SK-N-SH (cell line): Measurements from ENCODE around the gene TBX2. TPM values are rescaled to one million over a fixed set of nuclear protein-coding genes. Genes with fewer than 3 reads are reported as not detected.

ENCODE experiments used
- CTCF ChIA-PET: fragments of 300-600, 350-600 bp; formaldehyde crosslinking; extraction: SDS; loops from one replicate; lab custom pipeline; 2021; lab: Yijun Ruan, JAX
- POLR2A ChIA-PET: fragments of 350-600 bp; sonication (Branson Sonifier 250); formaldehyde crosslinking; extraction: SDS; loops from one replicate; lab custom pipeline; 2020; ENCODE audit warnings: antibody characterized with exemption, inconsistent platforms; lab: Yijun Ruan, JAX
- DNase-seq: peaks from one replicate; pipeline ENCODE4 v3.0.0; 2012
- H2AFZ ChIP-seq: fragments of 200-600 bp; sonication (generic); 2 replicates; pipeline ENCODE4 v1.8.1; 2016; ENCODE audit warnings: antibody characterized with exemption, mild to moderate bottlenecking, low read depth
- H3F3A ChIP-seq: fragments of 200-600 bp; sonication (generic); replicated peaks from 2 replicates; pipeline ENCODE3; 2016; ENCODE audit warnings: antibody characterized with exemption, mild to moderate bottlenecking; ENCODE audit not compliant: insufficient read depth
- H3K27ac ChIP-seq, 2 experiments: fragments of 200-500 bp in 1 of 2; fragments of 200-600 bp in 1 of 2; sonication (Bioruptor generic) in 1 of 2; sonication (generic), shearing (Covaris generic) in 1 of 2; 2 replicates each; pipeline versions ENCODE4 v1.5.1 to v1.6.1; 2014 to 2016; ENCODE audit warnings: low read depth in 2 of 2, inconsistent platforms in 1 of 2, low read length in 1 of 2, mild to moderate bottlenecking in 1 of 2, mixed read lengths in 1 of 2
- H3K27me3 ChIP-seq: fragments of 200-600 bp; sonication (generic), shearing (Covaris generic); 2 replicates; pipeline ENCODE4 v1.6.1; 2016; ENCODE audit warnings: mixed run types; ENCODE audit not compliant: insufficient read depth
- H3K36me3 ChIP-seq, 2 experiments: fragments of 200-500 bp in 1 of 2; fragments of 200-600 bp in 1 of 2; sonication (Bioruptor generic) in 1 of 2; sonication (generic) in 1 of 2; replicated peaks in 1 of 2; 2 replicates each; pipeline versions ENCODE3 to v1.5.1; 2014 to 2016; ENCODE audit warnings: low read length in 1 of 2, mild to moderate bottlenecking in 1 of 2; ENCODE audit not compliant: insufficient read depth in 2 of 2, control insufficient read depth in 1 of 2
- H3K4me1 ChIP-seq, 2 experiments: fragments of 200-500 bp in 1 of 2; fragments of 200-600 bp in 1 of 2; sonication (Bioruptor generic) in 1 of 2; sonication (generic), shearing (Covaris generic) in 1 of 2; 2 replicates each; pipeline versions ENCODE4 v1.5.1 to v1.6.1; 2014 to 2016; ENCODE audit warnings: low read depth in 1 of 2, low read length in 1 of 2, mixed run types in 1 of 2; ENCODE audit not compliant: insufficient read depth in 2 of 2, control insufficient read depth in 1 of 2
- H3K4me2 ChIP-seq: fragments of 200-600 bp; sonication (generic), shearing (Covaris generic); 2 replicates; pipeline ENCODE4 v1.6.1; 2017; ENCODE audit warnings: mixed run types
- H3K4me3 ChIP-seq, 2 experiments: fragments of 200-500 bp in 1 of 2; fragments of 200-600 bp in 1 of 2; sonication (Bioruptor generic) in 1 of 2; sonication (generic), shearing (Covaris generic) in 1 of 2; 2 replicates each; pipeline versions ENCODE4 v1.5.1 to v1.8.1; 2014 to 2016; ENCODE audit warnings: low read depth in 2 of 2, inconsistent platforms in 1 of 2, low read length in 1 of 2, mild to moderate bottlenecking in 1 of 2, mixed read lengths in 1 of 2, moderate library complexity in 1 of 2
- H3K79me2 ChIP-seq: fragments of 200-600 bp; sonication (generic); 2 replicates; pipeline ENCODE4 v1.8.1; 2017; ENCODE audit warnings: mild to moderate bottlenecking; ENCODE audit not compliant: insufficient read depth
- H3K9ac ChIP-seq: fragments of 200-600 bp; sonication (generic); 2 replicates; pipeline ENCODE4 v1.6.1; 2017; ENCODE audit warnings: mixed run types
- H3K9me2 ChIP-seq: fragments of 200-600 bp; sonication (generic); 2 replicates; pipeline ENCODE4 v1.6.1; 2017; ENCODE audit warnings: mixed run types
- H3K9me3 ChIP-seq: fragments of 200-600 bp; sonication (generic); 2 replicates; pipeline ENCODE4 v1.6.1; 2017; ENCODE audit warnings: mixed run types, mild to moderate bottlenecking, moderate library complexity
- H4K20me1 ChIP-seq: fragments of 200-600 bp; sonication (generic); 2 replicates; pipeline ENCODE4 v1.6.1; 2017; ENCODE audit warnings: mild to moderate bottlenecking, mixed run types; ENCODE audit not compliant: insufficient read depth
- ELF1 ChIP-seq: IDR thresholded peaks from 2 replicates; pipeline ENCODE4 v1.4.0; 2012
- EP300 ChIP-seq, 2 experiments: IDR thresholded peaks; 2 replicates each; pipeline versions ENCODE4 v1.4.0 to v1.6.1; 2012; ENCODE audit warnings: borderline replicate concordance in 1 of 2, low read depth in 1 of 2, low read length in 1 of 2
- FOXJ3 ChIP-seq: sonication (generic); formaldehyde crosslinking; IDR thresholded peaks from 2 replicates; pipeline ENCODE4 v1.5.1; 2020; ENCODE audit warnings: mild to moderate bottlenecking, missing genetic modification reagents
- MEF2A ChIP-seq: IDR thresholded peaks from 2 replicates; pipeline ENCODE4 v1.4.0; 2012; ENCODE audit warnings: low read depth, borderline replicate concordance
- NFIC ChIP-seq: IDR thresholded peaks from 2 replicates; pipeline ENCODE4 v1.4.0; 2012; ENCODE audit warnings: borderline replicate concordance
- POLR2AphosphoS5 ChIP-seq: IDR thresholded peaks from 2 replicates; pipeline ENCODE4 v1.6.1; 2012; ENCODE audit warnings: low read depth, low read length
- RCOR1 ChIP-seq: fragments of 150-350 bp; IDR thresholded peaks from 2 replicates; pipeline ENCODE4 v1.6.1; 2017; ENCODE audit warnings: antibody characterized with exemption, low read length
- REST ChIP-seq: IDR thresholded peaks from 2 replicates; pipeline ENCODE4 v1.6.1; 2012; ENCODE audit warnings: mild to moderate bottlenecking, low read depth, low read length, moderate library complexity
- RXRA ChIP-seq: IDR thresholded peaks from 2 replicates; pipeline ENCODE4 v1.4.0; 2012; ENCODE audit warnings: low read depth, mild to moderate bottlenecking, borderline replicate concordance
- SIN3A ChIP-seq: IDR thresholded peaks from 2 replicates; pipeline ENCODE4 v1.6.1; 2012; ENCODE audit warnings: low read depth, mild to moderate bottlenecking, low read length, moderate library complexity, borderline replicate concordance
- SMC3 ChIP-seq: IDR thresholded peaks from 2 replicates; pipeline ENCODE4 v1.6.1; 2012; ENCODE audit warnings: low read depth, low read length, improper control_type of control experiment
- TCF12 ChIP-seq: IDR thresholded peaks from 2 replicates; pipeline ENCODE4 v1.4.0; 2012
- WGBS: methylation state at CpG from one replicate; pipeline ENCODE4 v1.1.6; 2017; ENCODE audit warnings: low lambda C conversion rate; 5-methylcytosine and 5-hydroxymethylcytosine counted together
- polyA plus RNA-seq, 3 experiments: library from polyadenylated mRNA; depleted of rRNA; stranded (reverse); fragments of >200 nt; gene quantifications; 2 replicates each; pipeline ENCODE4 v1.2.3, GENCODE V29; 2012
- TF ChIP-seq, protein P1 (sequence below): IDR thresholded peaks from 2 replicates; pipeline ENCODE4 v1.4.0; 2012; ENCODE audit warnings: low read depth, borderline replicate concordance
- TF ChIP-seq, protein P2 (sequence below): IDR thresholded peaks from 2 replicates; pipeline ENCODE4; 2012

TBX2 gene
- polyA plus RNA-seq, 1 of the 3 experiments (the other 2 are of a cell fraction), result 57.8 TPM

GRCh38 chr17:61400066-61400716, 548 bp downstream of the TBX2 start:
- Histone ChIP-seq H3K9ac (peak overlapping the region; percentile 97), H3F3A (peaks cover 14% of the 10 kb centered on the region), H4K20me1 (peaks cover 39% of the 10 kb centered on the region), H3K4me1 (peaks cover 15 to 49% of the 10 kb centered on the region in 2 experiments; a peak in 3 of 4 replicates), H3K27ac (peak overlapping the region; percentile 75 to 90; a peak in 3 of 4 replicates), H3K27me3 (no peaks in the 10 kb centered on the region), H3K4me2 (peak overlapping the region; percentile 95), H3K79me2 (peaks cover 96% of the 10 kb centered on the region), H3K9me3 (no peaks in the 10 kb centered on the region), H3K4me3 (peak overlapping the region; percentile 96 to 100), H3K36me3 (peaks cover 25 to 36% of the 10 kb centered on the region in 2 experiments), H2AFZ (no peak overlapping the region), H3K9me2 (no peaks in the 10 kb centered on the region)
- CTCF ChIA-PET, result interaction anchor here (0.6 to 11.4 kb wide), 23 partner anchors 9 to 679 kb away, joined by 3 to 133 read pairs (median 5); no protein-coding TSS in a partner anchor
- peak; percentile 85 for DNase-seq
- POLR2A ChIA-PET, result interaction anchor here (0.9 to 7.4 kb wide), 8 partner anchors 12 to 255 kb away, joined by 3 to 105 read pairs (median 10); no protein-coding TSS in a partner anchor
- WGBS, result under 1% methylated on average over 31 of the region's 90 CpGs
- TF ChIP-seq RXRA (no peak), EP300 (IDR thresholded peaks at IDR 0.05; ENCODE audit: borderline replicate concordance in 1 of 2, low read depth in 1 of 2, low read length in 1 of 2) (0 out of 4 replicates have a peak, but pooled peaks of 1 of the 2 experiments have one; percentile 11), POLR2AphosphoS5 (0 out of 2 replicates have a peak, but pooled peaks have one; percentile 0), SIN3A (no peak), MEF2A (peak; percentile 2; the same call in 1 of the 2 replicates), ELF1 (no peak)

DNA sequence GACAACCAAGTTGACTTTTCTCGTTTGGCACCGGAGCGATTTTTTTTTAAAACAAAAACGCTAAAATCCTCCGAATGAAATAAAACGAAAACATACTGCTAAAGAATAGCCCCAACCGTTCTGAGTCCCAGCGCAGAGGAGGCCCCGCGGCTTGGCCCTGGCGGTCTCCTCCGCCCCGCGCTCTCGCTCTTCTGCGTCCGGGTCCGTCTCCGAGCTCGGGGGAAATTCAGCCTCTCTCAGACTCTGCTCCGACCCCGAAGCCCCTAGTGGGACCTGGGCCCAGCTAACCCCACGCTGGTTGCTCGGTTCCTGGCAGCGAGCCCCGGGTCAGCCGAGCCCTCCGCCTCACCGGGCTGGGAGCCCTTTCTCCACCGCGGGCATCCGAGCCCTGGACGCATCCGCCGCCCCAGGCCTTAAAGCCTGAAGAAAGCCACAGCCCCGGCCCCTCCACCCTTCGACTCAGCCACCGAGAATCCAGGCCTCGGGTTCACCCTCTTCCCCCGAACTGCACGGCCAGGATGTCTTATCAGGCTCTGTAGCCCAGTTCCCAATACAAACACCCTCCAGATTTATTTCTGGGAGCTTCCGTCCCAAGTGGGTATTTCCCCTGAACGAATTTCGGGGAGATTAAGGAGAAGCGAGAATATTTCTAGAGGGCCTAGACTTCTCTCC, 1.2 kb downstream of the TBX2 start:
- peaks cover 32 to 42% of the 10 kb centered on the region in 2 experiments for H3K36me3 ChIP-seq
- peaks cover 15 to 47% of the 10 kb centered on the region in 2 experiments; a peak in 3 of 4 replicates for H3K4me1 ChIP-seq
- DNase-seq, result peak; percentile 77
- H3K4me2 ChIP-seq, result peak overlapping the region; percentile 95
- TF ChIP-seq, protein P1, sequence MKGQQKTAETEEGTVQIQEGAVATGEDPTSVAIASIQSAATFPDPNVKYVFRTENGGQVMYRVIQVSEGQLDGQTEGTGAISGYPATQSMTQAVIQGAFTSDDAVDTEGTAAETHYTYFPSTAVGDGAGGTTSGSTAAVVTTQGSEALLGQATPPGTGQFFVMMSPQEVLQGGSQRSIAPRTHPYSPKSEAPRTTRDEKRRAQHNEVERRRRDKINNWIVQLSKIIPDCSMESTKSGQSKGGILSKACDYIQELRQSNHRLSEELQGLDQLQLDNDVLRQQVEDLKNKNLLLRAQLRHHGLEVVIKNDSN, result no peak
- TF ChIP-seq POLR2AphosphoS5 (no peak; the same call in 1 of the 2 replicates), SMC3 (no peak), EP300 (IDR thresholded peaks at IDR 0.05; ENCODE audit: borderline replicate concordance in 1 of 2, low read depth in 1 of 2, low read length in 1 of 2) (no peak), REST (no peak), RCOR1 (no peak), FOXJ3 (no peak), NFIC (no peak), TCF12 (no peak), SIN3A (no peak)
- TF ChIP-seq, protein P2, sequence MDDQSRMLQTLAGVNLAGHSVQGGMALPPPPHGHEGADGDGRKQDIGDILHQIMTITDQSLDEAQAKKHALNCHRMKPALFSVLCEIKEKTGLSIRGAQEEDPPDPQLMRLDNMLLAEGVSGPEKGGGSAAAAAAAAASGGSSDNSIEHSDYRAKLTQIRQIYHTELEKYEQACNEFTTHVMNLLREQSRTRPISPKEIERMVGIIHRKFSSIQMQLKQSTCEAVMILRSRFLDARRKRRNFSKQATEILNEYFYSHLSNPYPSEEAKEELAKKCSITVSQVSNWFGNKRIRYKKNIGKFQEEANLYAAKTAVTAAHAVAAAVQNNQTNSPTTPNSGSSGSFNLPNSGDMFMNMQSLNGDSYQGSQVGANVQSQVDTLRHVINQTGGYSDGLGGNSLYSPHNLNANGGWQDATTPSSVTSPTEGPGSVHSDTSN, result no peak
- no peaks in the 10 kb centered on the region for H3K27me3 ChIP-seq
- peak overlapping the region; percentile 96 to 100 for H3K4me3 ChIP-seq
- H3K9me2 ChIP-seq, result no peaks in the 10 kb centered on the region
- ChIA-PET POLR2A (interaction anchor here (1.5 to 3.0 kb wide), 2 partner anchors 12 to 18 kb away, joined by 10 read pairs; no protein-coding TSS in a partner anchor), CTCF (interaction anchor here (0.6 to 11.4 kb wide), 14 partner anchors 9 to 655 kb away, joined by 3 to 133 read pairs (median 5); no protein-coding TSS in a partner anchor)
- H3F3A ChIP-seq, result peaks cover 12% of the 10 kb centered on the region
- H3K27ac ChIP-seq, result peak overlapping the region; percentile 75 to 90
- H3K9me3 ChIP-seq, result no peaks in the 10 kb centered on the region
- H2AFZ ChIP-seq, result peak overlapping the region; percentile 47; the same call in 1 of the 2 replicates
- H3K9ac ChIP-seq, result peak overlapping the region; percentile 97
- WGBS, result 11% methylated on average over 45 of the region's 45 CpGs
- H4K20me1 ChIP-seq, result peaks cover 45% of the 10 kb centered on the region
- H3K79me2 ChIP-seq, result peaks cover 96% of the 10 kb centered on the region
